Suprapubic skin (tissue), 4 donors: ENCODE results near the gene RNF217.

Experiments
- CTCF ChIP-seq, 2 donors: fragments of 200-600 bp in 1 of 2; fragments of 450-650 bp in 1 of 2; sonication (generic) in 1 of 2; IDR thresholded peaks; one replicate each; pipeline ENCODE4 v1.5.1; 2016 to 2019; ENCODE audit warnings: antibody characterized with exemption in 2 of 2, mild to moderate bottlenecking in 1 of 2, moderate library complexity in 1 of 2
- EP300 ChIP-seq: sonication (generic); formaldehyde crosslinking; IDR thresholded peaks from one replicate; pipeline ENCODE4 v1.6.1; 2017; ENCODE audit warnings: antibody characterized with exemption
- POLR2A ChIP-seq, 2 donors: fragments of 450-650 bp; IDR thresholded peaks; one replicate each; pipeline ENCODE4 v1.6.1; 2017; ENCODE audit warnings: antibody characterized with exemption in 2 of 2, mild to moderate bottlenecking in 2 of 2, moderate library complexity in 2 of 2
- POLR2AphosphoS5 ChIP-seq, 3 donors: sonication (generic); formaldehyde crosslinking; IDR thresholded peaks; one replicate each; pipeline ENCODE4 v1.6.1; 2017; ENCODE audit warnings: antibody characterized with exemption in 3 of 3

GRCh38 chr6:125136378-125136777 is 174.1 kb downstream of the RNF217 start:
- TF ChIP-seq CTCF (IDR thresholded peaks at IDR 0.05) (no peak), EP300 (no peak), POLR2A (IDR thresholded peaks at IDR 0.05) (no peak), POLR2AphosphoS5 (IDR thresholded peaks at IDR 0.05) (no peak)
